Progenitor cell of endocrine pancreas (in vitro differentiated cells): ENCODE results near the gene COL9A3. TPM values are rescaled to one million over a fixed set of nuclear protein-coding genes. Genes with fewer than 3 reads are reported as not detected.

Experiments
- DNase-seq: peaks from one replicate; pipeline ENCODE4 v3.0.0; 2021; ENCODE audit warnings: low spot score; ENCODE audit not compliant: unreplicated experiment
- H3K27ac Mint-ChIP-seq: 2 replicates; pipeline ENCODE4 v1.8.0; 2021; ENCODE audit warnings: mild to moderate bottlenecking, moderate library complexity, mixed read lengths
- H3K27me3 Mint-ChIP-seq: 2 replicates; pipeline ENCODE4 v1.8.0; 2021; ENCODE audit warnings: mixed read lengths
- H3K36me3 Mint-ChIP-seq: 2 replicates; pipeline ENCODE4 v1.8.0; 2022; ENCODE audit warnings: mixed read lengths; ENCODE audit not compliant: insufficient read depth
- H3K4me1 Mint-ChIP-seq: 2 replicates; pipeline ENCODE4 v1.8.0; 2021; ENCODE audit warnings: low read depth, mixed read lengths
- H3K4me3 Mint-ChIP-seq: 2 replicates; pipeline ENCODE4 v1.8.0; 2021; ENCODE audit warnings: low read depth, mild to moderate bottlenecking, moderate library complexity, mixed read lengths
- H3K9me3 Mint-ChIP-seq: 2 replicates; pipeline ENCODE4 v1.8.0; 2021; ENCODE audit warnings: low read depth, mixed read lengths
- total RNA-seq: library from RNA; stranded (reverse); gene quantifications from 2 replicates; pipeline ENCODE4 v1.2.1, GENCODE V29; 2021
- TF ChIP-seq, protein P1 (sequence below): fragments of 200-600 bp; sonication (generic); IDR thresholded peaks from one replicate; pipeline ENCODE4 v1.5.0; 2021; ENCODE audit warnings: antibody characterized with exemption, mild to moderate bottlenecking; ENCODE audit not compliant: unreplicated experiment

COL9A3 gene
- total RNA-seq, 1 donor from 2014 or later, result 81.5 TPM

DNA sequence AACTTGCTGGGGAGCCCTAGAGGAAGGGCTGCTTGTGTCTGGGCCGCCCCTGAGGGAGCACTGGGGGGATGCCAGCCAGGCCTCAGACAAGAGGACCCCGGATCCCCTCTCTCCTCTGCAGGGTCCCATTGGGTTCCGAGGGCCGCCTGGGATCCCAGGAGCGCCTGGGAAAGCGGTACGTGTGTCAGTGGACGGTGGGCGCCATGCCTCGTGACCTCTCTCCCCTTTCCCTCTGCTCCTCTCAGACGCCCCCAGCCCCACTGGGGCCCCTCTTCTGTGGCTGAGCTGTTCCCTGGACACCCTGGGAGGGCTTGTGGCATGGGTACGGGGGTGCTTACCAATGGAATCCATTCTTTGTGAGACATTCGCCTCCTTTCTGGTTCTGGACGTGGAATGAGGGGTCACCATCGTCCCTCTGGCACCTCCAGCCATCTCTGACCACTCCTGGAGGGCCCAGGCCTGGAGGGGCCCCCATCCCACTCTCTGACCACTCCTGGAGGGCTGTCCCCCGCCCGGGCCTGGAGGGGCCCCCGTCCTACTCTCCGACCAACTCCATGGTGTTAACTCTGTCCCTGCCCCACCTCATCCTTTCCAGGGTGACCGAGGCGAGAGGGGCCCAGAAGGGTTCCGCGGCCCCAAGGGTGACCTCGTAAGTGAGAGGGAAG lies 9.9 kb downstream of the COL9A3 start:
- no peak overlapping the region for H3K4me3 Mint-ChIP-seq
- H3K27me3 Mint-ChIP-seq, result no peaks in the 10 kb centered on the region
- TF ChIP-seq, protein P1, sequence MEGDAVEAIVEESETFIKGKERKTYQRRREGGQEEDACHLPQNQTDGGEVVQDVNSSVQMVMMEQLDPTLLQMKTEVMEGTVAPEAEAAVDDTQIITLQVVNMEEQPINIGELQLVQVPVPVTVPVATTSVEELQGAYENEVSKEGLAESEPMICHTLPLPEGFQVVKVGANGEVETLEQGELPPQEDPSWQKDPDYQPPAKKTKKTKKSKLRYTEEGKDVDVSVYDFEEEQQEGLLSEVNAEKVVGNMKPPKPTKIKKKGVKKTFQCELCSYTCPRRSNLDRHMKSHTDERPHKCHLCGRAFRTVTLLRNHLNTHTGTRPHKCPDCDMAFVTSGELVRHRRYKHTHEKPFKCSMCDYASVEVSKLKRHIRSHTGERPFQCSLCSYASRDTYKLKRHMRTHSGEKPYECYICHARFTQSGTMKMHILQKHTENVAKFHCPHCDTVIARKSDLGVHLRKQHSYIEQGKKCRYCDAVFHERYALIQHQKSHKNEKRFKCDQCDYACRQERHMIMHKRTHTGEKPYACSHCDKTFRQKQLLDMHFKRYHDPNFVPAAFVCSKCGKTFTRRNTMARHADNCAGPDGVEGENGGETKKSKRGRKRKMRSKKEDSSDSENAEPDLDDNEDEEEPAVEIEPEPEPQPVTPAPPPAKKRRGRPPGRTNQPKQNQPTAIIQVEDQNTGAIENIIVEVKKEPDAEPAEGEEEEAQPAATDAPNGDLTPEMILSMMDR, result no peak
- DNase-seq, result no peak
- no peaks in the 10 kb centered on the region for H3K9me3 Mint-ChIP-seq
- H3K27ac Mint-ChIP-seq, result no peak overlapping the region
- peaks cover 4% of the 10 kb centered on the region for H3K4me1 Mint-ChIP-seq
- no peaks in the 10 kb centered on the region for H3K36me3 Mint-ChIP-seq

DNA sequence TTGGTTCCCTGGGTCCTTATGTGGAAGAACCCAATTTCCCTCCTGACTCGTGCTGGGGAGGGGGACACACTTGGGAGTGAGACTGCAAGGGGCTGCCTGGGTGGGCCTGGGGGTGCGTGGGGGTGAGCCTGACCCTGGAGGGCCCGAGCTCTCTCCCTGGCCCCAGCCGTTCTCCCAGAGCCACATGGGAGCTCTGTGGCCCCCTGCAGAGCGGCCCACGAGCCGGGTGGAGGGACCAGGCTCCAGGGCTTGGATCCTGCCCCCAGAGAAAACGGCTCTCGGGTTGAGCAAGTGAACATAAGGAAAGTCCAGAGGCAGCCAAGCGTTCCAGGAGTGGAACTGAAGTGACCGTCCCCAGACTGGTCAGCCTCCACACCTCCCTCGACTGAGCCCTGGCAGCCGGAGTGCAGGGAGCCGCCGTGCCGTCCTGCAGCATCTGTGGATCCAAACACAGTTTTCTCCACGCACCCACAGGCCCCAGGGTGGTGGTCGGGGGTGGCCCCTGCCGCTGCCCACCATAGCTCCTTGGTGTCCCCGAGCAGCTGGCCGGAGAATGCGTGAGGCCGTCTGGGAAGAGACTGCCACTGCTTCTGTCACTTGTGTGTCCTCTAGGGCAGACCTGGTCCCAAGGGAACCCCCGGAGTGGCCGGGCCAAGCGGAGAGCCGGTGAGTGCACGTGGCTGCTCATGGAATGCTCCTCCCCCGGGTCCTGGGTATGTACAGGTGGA lies 10.6 kb downstream of the COL9A3 start:
- no peaks in the 10 kb centered on the region for H3K27me3 Mint-ChIP-seq
- H3K4me1 Mint-ChIP-seq, result peaks cover 4% of the 10 kb centered on the region
- no peak overlapping the region for H3K27ac Mint-ChIP-seq
- TF ChIP-seq, protein P1, result no peak
- no peaks in the 10 kb centered on the region for H3K36me3 Mint-ChIP-seq
- H3K4me3 Mint-ChIP-seq, result no peak overlapping the region
- DNase-seq, result no peak
- H3K9me3 Mint-ChIP-seq, result no peaks in the 10 kb centered on the region

DNA sequence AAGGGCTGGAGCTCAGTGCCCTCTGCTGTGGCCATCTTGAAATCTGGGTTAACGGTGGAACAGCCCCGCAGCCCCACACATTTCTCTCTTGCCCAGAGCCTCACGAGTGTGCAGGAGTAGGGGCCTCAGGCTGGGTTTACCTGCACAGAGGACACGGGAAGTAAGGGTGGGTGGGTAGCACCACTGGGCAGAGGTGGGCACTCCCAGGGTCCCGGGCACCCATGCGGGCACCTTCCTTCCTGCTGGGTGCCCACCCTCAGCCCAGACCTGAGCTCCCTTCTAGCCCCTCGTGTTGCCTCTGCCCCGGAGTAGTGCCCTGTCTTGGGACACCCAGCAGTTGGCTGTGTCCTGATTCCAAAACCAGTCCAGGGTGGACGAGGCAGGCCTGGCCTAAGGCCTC lies 11.2 kb downstream of the COL9A3 start:
- Mint-ChIP-seq H3K9me3 (no peaks in the 10 kb centered on the region), H3K4me3 (no peak overlapping the region), H3K27ac (no peak overlapping the region), H3K4me1 (peaks cover 7% of the 10 kb centered on the region), H3K36me3 (peaks cover 1% of the 10 kb centered on the region), H3K27me3 (no peaks in the 10 kb centered on the region)
- DNase-seq, result no peak
- TF ChIP-seq, protein P1, result no peak

DNA sequence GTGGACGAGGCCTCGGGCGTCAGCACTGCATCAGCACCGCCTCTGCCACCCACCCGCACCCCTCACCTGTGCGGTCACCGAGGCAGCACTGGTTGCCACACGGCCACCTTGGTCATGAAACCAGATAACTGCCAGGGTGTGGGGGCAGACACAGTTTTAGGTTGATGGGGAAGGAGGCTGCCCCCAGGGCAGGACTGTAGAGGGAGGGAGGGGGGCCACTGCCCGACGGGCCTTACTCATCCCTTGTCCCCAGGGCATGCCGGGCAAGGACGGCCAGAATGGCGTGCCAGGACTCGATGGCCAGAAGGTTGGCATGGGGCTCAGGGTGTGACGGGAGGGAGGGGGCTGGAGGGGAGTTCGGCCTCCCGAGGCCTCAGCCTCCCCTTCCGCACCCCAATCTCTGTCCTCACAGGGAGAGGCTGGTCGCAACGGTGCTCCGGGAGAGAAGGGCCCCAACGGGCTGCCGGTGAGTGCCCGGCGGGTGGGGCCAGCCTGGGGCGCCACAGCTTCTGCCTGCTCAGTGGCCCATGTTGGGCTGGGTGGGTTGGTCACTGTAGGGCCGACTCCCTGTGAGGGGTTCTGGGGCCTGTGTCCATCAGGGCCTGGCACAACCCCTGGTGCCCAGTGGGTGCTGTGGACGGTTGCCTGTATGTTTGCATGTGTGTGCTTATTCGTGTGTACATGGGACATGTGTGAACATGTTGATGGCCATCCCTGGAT lies 11.8 kb downstream of the COL9A3 start:
- Mint-ChIP-seq H3K4me3 (no peak overlapping the region), H3K4me1 (peaks cover 6% of the 10 kb centered on the region), H3K27ac (no peak overlapping the region), H3K9me3 (no peaks in the 10 kb centered on the region), H3K27me3 (no peaks in the 10 kb centered on the region), H3K36me3 (peaks cover 1% of the 10 kb centered on the region)
- TF ChIP-seq, protein P1, result no peak
- DNase-seq, result no peak
